ENCODE data around the gene ERAL1.

DNA sequence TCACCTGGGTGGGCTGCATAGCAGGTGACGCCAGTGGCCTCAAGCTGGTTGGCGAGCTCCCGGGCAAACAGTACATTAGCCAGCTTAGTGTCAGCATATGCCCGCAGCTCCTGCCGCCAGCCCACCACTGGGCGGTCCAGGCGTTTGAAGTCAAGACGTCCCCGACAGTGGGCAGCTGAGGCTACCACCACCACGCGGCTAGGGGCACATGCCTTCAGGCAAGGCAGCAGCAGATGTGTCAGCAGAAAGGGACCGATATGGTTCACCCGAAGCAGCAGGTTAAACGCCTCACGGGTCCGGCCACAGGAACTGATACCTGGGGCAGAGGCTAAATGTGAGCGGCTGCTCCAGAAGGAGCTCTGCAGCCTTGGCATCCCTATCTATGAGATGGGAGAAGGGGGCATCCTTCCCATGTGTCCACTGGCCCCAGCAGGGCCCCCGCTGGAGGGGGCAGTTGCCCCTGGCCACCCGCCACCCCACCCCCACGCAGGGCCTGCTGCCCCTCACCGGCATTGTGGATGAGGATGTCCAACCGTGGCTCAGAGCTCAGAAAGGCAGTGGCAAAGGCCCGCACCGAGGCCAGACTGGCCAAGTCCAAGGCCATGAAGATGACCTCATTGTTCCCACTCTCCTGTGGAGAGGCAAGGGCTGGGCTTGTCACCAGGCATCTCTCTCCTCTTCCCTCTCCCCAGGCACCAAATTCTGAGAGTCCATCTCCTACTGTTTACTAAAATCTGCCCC is 46.3 kb downstream of the ERAL1 start:
- TF ChIP-seq, protein P1, sequence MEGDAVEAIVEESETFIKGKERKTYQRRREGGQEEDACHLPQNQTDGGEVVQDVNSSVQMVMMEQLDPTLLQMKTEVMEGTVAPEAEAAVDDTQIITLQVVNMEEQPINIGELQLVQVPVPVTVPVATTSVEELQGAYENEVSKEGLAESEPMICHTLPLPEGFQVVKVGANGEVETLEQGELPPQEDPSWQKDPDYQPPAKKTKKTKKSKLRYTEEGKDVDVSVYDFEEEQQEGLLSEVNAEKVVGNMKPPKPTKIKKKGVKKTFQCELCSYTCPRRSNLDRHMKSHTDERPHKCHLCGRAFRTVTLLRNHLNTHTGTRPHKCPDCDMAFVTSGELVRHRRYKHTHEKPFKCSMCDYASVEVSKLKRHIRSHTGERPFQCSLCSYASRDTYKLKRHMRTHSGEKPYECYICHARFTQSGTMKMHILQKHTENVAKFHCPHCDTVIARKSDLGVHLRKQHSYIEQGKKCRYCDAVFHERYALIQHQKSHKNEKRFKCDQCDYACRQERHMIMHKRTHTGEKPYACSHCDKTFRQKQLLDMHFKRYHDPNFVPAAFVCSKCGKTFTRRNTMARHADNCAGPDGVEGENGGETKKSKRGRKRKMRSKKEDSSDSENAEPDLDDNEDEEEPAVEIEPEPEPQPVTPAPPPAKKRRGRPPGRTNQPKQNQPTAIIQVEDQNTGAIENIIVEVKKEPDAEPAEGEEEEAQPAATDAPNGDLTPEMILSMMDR (conservative IDR thresholded peaks at IDR 0.05; ENCODE audit: low read length): no peak
- TF ChIP-seq EZH2phosphoT487 (IDR thresholded peaks at IDR 0.05; ENCODE audit: borderline replicate concordance, low read depth, low read length): no peak

All from OCI-LY7 (cell line).